LNCaP clone FGC (cell line): Measurements from ENCODE around the gene OGG1.
A peak's percentile ranks its signal among the peaks of the same experiment; 100 is the strongest.

Experiments used
- DNase-seq: peaks from one replicate; pipeline ENCODE4 v3.0.0-alpha.2; 2011; ENCODE audit warnings: low read depth
- H3K4me3 ChIP-seq: 2 replicates; pipeline ENCODE4 v1.5.1; 2011; ENCODE audit warnings: mild to moderate bottlenecking, low read depth, low read length, control low read depth
- TF ChIP-seq, protein P1 (sequence below): IDR thresholded peaks from 2 replicates; pipeline ENCODE4 v1.5.1; 2012; ENCODE audit warnings: mild to moderate bottlenecking; ENCODE audit not compliant: control insufficient read depth, insufficient read depth; ENCODE audit errors: extremely low read depth

Gene OGG1

GRCh38 chr3:9727041-9727595 lies 22.6 kb upstream of the OGG1 start:
- no peak for DNase-seq
- TF ChIP-seq, protein P1, sequence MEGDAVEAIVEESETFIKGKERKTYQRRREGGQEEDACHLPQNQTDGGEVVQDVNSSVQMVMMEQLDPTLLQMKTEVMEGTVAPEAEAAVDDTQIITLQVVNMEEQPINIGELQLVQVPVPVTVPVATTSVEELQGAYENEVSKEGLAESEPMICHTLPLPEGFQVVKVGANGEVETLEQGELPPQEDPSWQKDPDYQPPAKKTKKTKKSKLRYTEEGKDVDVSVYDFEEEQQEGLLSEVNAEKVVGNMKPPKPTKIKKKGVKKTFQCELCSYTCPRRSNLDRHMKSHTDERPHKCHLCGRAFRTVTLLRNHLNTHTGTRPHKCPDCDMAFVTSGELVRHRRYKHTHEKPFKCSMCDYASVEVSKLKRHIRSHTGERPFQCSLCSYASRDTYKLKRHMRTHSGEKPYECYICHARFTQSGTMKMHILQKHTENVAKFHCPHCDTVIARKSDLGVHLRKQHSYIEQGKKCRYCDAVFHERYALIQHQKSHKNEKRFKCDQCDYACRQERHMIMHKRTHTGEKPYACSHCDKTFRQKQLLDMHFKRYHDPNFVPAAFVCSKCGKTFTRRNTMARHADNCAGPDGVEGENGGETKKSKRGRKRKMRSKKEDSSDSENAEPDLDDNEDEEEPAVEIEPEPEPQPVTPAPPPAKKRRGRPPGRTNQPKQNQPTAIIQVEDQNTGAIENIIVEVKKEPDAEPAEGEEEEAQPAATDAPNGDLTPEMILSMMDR, result peak; percentile 24; the same call in 1 of the 2 replicates
- no peak overlapping the region for H3K4me3 ChIP-seq

- H3K4me3 ChIP-seq, result no peak overlapping the region
- DNase-seq, result no peak
- TF ChIP-seq, protein P1, result no peak
Observed at GRCh38 chr3:9727743-9728142, 22.0 kb upstream of the OGG1 start.

DNA sequence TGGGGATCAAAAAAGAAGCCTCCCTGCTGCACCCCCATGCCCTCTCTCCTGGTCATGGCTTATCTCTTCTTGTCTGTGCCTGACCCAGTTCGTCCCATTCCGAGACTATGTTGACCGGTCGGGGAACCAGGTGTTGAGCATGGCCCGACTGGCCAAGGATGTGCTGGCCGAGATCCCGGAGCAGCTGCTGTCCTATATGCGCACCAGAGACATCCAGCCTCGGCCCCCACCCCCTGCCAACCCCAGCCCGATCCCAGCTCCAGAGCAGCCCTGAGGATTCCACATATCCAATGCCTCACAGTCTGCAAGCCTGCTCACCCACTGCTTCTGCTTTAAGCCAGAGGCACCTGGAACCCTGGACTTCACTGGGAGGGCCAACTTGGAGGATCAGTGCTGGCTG lies 20.3 kb upstream of the OGG1 start:
- TF ChIP-seq, protein P1, result no peak
- H3K4me3 ChIP-seq, result no peak overlapping the region
- DNase-seq, result no peak

GRCh38 chr3:9730657-9731205 lies 19.0 kb upstream of the OGG1 start:
- no peak for DNase-seq
- TF ChIP-seq, protein P1, result no peak
- peak overlapping the region; percentile 97 for H3K4me3 ChIP-seq

- peak; percentile 95 for DNase-seq
- TF ChIP-seq, protein P1, result no peak
- H3K4me3 ChIP-seq, result peak within 1 kb of the TSS; percentile 97
Observed at GRCh38 chr3:9731206-9732079, 18.3 kb upstream of the OGG1 start, which contains the start of gene BRPF1. TSS of gene BRPF1 (plus strand) at chr3:9731735. CDS start at chr3:9734141, 2,406 bp downstream.

GRCh38 chr3:9732080-9732739 lies 17.5 kb upstream of the OGG1 start:
- no peak for DNase-seq
- peak overlapping the region; percentile 97 for H3K4me3 ChIP-seq
- TF ChIP-seq, protein P1, result no peak
